NK-92 treated with Interleukin-12 subunit alpha and Interleukin-12 subunit beta, amount 100 ng/mL, for 24 hours (cell line): ENCODE results near the gene SLU7.

ENCODE experiments used
- DNase-seq: peaks from one replicate; lab custom pipeline; 2025; lab: John Stamatoyannopoulos, UW

The SLU7 gene

DNA sequence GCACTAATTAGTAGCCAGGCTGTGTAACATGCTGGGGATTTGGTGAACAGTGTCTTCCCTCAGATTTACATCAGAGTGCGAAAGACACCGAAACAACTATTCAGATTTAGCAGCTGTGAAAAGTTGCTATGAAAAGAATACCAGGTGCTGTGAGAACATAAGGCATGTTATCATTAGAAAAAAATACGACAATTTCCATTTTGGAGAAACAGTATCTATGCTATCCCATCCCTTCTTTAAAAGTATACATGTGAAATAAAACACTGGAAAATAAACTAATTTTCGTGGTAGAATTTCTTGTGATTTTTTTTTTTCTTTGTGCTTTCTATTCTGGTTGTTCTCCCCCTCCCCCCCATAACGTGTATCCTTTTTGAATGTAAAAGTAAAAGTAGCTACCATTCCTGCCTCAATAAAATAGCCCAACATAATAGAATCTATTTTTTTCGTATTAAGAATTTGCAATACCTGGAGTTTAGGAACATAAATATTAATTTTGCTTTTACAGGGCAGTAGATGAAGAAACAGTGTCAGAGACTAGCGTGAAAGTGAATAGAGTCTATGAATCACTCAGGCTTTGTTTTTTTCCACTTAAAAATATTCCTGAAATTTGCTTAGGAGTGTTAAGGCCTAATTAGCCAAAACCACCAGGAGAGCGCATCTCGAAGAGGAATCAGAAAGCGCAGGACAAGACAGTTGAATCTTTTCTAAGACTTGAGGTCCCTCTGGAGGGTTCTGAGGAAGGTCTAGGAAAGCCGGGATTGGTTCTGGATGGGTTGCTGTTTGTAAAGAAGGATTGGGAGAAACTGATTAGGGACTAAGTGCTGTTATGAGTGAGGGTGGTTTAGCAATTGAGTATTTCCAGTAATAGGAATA is 813 bp upstream of the SLU7 start:
- no peak for DNase-seq

DNA sequence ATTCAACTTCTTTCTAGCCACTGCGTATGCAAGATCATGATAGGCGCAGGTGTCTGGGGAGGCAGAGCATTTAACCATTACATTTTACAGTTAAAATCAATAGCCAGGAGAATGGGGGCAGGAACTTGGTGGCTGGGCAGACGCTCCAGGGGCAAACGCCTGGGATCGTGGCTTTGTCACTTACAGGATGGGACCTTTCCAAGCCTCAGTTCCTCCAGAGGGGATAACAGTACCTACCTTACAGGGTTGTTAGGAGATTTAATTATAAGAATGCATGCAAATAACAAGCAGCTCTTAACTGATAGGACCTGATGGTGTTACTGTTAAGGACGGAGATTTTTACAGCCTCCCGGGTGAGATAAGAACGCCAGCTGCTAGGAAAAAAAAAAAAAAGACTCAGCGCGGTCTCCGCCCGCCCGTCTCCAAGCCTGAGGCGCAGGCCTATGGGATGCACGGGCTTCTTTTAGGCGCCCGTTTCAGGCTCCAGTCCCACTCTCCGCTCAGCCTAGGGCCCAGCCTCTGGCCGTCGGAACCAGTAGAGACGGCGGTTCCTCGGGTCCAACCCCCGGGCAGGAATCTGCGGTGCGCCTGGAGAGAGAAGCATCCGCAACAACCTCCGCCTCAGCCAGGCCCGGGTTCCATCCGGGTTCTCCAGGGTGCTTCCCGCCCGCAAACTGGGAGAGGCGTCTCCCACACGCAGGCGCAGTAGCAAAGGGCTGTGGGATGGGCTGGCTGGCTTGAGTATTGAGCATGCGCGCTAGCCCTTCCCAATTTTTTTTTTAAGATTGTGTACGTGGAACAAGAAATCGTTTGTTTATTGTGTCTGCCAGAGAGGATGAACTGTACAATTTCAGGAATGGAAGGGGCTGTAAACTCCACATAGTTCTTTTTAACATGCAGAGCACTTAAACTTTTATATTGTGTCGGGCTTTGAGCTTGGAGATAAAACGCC is 19.2 kb downstream of the SLU7 start, which contains the start of gene FAM200C:
TSS of gene FAM200C (minus strand) at position 653 of the 952 bp plus-strand sequence. CDS start 4,564 bp downstream, outside the sequence.
- peak; percentile 87 for DNase-seq

DNA sequence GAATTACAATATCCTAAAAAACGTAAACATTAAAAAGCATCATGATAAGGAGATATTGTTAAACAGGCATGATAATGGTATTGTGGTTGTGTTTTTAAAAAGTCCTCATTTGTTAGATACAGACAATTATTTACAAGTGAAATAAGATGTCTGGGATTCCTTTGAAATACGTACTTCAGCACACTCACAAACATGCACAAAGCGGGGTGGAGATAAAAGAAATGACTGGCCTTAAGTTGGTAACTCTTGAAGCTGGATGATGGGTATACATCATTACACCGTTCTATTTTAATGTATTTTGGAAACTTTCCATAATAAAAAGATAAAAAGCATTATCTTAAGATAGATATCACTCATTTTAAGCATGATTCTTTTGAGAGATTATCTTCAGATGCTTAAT is 20.1 kb downstream of the SLU7 start:
- DNase-seq, result no peak

DNA sequence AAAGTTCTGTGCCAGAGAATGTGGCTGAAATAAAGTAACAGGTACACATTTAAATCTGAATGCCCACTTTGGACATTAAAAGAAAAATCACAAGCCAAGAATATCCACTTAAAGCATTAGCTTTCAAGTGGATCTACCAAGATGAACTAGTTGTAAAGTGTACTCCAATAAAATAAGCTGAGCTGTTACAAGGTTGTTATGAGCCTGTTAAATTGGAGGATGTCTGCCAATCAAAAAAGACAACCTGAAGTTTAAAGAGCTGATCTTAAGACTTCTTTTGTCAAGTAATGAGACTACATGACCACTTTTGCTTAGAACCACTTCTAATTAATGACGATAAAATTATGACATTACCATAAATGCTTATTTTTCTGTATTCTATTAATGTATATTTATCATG is 21.4 kb downstream of the SLU7 start:
- DNase-seq, result no peak

DNA sequence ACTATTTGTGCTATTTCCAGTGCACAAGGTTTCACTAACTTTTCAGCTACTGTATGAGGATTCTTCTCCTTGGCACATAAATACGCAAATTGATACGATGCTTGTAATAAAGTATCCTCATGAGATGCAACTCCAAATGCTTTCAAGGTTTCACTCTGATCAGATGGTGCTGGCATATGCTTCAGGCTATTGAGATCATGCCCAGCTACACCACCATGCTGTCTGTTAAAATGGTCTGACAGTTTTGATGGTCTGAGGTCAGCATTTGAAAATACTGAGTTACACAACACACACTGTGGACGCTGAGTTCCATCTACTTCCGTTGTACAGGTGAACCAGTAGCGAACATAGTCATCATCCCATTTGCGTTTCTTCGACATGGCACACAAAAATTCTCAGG is 23.8 kb downstream of the SLU7 start:
- DNase-seq, result no peak

DNA sequence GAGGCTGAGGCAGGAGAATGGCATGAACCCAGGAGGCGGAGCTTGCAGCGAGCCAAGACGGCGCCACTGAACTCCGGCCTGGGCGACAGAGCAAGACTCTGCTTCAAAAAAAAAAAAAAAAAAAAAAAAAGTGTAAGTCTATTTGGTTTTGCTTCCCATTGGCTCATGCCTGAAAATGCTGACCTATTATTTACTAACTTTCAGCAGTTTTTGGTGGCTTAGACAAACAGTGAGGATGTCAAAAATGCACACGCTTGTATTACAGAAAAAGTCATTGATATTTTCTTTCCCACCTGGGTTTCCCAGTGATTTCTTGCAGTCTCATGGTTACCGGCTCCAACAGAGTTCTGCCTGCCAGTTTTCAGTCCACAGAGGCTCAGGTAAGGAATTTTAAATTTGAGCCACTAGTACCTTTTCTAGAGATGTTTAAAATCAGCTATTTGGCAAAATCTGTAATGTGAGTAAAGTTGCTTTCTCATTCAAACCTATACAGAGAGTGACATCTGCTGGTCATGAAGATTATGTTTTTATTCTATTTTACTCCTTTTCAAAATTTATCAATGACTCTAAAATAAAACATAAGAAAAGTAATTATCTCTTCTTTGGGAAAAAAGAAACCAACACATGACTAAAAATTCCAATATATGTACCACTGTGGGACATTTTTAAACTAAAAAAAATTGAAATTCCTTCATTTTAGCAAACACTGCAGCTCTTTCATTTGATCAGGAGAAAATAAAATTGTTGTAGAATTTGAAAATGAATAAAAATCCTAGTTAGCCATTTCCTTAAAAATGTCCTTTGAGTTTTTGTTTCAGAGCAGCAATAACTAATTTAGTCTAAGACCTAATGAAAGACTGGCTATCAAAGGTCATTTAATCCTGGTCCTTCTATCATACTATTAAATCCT is 27.8 kb downstream of the SLU7 start:
- DNase-seq, result no peak

DNA sequence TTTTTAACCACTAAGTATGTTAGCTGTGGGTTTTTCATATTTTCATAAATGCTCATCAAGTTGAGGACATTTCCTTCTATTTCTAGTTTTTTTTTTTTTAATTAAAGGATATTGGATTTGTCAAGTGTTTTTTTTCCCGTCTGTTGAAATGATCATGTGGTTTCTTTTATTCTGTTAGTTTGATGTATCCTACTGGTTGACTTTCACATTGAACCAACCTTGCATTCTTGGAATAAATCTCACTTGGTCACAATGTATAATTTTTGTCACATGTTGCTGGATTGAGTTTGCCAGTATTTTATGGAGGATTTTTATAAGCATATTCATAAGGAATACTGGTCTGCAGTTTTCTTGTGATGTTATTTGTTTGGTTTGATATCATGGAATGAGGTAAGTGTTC is 31.4 kb downstream of the SLU7 start:
- DNase-seq, result no peak

DNA sequence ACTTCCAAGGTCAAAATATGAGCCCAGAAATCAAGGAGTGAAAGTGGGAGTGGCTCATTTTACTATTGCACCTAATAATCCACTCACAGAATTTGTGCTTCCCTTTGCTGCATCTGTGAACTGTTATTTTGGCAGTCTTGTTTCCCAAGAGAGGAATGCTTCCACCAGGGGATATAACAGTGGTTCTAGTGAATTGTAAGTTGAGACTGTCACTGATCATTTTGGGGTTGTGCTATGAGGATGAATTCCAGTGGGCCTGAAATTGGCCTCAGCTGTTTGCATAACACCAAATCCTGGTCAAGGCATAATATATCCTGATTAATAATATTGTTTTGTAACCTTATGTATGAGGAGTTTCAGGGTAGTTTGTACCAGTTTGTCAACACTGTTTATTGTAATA is 33.4 kb downstream of the SLU7 start:
- no peak for DNase-seq

DNA sequence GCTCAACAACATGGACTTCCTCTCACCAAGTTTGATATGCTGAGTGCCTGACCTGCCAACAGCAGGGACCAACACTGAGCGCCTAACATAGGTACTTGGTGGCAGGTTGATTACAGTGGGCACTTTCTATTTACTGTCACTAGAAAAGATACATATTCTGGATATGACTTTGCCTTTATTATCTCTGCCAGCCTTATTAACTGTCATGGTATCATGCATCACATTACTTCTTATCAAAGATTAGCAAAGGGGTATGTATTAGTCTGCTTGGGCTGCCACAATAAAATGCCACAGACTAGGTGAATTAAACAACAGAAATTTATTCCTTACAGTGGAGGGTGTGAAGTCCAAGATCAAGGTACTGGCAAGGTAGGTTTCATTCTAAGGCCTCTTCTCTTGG is 34.2 kb downstream of the SLU7 start:
- no peak for DNase-seq

DNA sequence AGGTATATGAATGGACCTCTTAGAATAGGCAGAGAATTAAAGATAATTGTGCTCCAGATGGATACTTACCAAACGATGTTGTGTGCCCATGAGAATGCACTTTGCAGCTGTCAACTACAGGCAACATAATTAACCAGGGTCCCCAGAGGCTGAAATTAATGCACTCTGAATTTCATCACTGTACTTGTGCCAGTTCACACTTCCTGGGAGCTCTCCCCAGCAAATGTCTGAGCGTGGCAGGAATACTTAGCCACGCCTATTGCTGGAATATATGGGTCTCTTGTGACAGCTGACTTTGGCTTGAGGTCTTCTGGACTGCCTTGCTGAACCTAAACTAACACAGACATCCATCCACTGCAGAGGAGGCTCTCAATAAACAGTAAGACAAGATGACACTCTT is 36.5 kb downstream of the SLU7 start:
- no peak for DNase-seq

DNA sequence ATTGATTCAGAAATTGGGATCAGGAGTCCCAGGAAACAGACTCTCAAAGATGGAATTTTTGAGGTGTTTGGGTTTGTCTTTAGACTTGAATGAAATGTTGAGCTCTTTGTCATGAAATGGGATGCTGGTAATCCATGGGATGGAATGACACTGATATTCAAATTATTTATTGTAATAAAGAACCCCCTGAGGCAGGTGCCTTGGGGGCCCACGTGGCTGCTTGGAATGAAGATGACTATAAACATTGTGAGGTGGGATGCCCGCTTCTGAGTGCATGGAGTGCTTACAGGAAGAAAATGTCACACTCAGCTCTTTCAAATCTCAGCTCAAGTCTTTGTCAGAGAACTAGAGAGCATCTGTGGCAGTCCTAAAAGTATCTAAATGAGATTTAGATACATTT is 38.8 kb downstream of the SLU7 start:
- no peak for DNase-seq

DNA sequence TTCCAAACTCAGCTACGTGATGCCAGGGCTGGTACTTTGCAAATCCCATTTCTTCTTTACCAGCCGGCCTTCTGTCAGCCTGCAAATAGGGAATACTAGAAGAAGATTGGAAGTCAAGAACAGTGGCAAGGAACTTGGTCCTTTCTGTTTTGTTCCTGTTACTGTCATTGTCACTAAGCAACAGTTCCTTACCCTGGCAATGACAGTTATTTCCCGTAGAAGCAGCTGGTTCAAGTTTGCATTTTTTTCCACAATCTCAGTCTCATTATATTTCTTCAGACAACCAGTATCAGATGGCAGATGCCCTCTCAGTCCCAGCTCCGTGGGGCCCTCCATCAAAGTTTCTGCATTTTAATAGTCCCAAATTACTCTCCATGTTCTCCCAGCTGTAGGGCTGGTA is 39.4 kb downstream of the SLU7 start:
- DNase-seq, result no peak

DNA sequence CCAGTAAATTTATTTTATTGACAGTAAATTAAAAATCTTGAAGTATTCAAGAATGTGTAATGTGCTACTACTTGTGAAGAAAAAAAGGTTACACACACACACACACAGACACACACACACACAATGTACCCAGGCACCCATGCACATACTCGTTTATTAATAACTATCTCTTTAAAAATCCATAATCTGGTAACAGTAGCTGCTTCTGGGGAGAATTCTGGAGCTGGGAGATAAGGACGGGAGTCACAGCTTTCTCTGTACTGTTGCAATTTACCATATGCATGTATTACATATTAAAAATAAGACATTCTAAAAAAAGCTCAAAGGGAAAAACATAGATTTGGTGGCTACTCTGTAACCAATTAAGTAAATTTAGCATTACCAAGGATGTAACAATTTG is 40.6 kb downstream of the SLU7 start:
- DNase-seq, result no peak

DNA sequence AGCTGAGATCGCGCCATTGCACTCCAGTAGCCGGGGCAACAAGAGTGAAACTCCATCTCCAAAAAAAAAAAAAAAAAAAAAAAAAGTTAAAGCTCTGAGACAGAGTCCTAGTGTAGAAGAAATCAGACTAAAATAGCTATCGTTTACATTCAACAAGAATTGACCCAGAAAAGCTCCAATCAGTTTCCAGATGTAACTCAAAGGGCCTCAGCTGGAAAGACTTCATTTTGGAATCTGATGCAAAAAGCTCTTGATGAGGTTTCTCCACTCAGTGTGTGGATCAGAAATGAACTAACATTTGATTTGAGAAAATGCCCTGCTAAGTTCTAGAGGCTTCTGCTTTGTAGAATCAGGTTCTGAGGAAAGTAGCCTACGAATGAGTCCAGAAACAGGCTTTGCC is 41.2 kb downstream of the SLU7 start:
- no peak for DNase-seq

DNA sequence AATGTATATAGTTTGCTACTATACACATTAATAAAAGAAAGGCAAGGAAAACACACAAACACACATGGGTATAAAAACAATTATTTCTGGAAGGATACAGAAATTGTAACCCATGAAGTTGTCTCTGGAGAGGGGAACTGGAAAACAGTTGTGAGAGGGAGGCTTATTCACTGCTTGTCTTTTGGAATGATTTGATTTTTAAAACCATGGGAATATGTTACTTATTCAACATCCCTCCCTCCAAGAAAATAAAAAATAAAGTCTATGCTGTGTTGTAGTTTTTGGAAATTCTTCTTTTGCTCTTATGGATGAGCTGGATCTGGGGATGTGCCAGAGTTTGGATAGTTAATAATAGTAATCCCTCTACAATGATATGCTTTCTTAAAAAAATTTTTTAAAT is 42.5 kb downstream of the SLU7 start:
- no peak for DNase-seq

DNA sequence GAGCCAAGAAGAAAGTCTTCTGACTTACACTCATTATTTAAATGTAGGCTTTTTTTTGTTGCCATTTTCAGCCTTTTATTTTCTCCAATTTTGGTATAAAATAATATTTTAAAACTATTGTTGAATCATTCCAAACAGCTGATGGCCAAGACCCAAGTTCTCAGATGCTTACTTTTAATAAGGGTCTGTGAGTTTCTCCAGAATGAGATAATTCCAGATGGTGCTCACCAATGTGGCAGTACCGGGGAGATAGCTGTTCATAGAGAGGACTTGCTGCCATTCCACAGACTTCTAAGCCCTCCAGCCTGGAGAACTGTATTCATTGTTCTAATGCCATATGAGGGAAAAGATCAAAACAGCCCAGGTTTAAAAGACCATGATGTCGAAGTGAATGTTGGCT is 43.2 kb downstream of the SLU7 start:
- no peak for DNase-seq

DNA sequence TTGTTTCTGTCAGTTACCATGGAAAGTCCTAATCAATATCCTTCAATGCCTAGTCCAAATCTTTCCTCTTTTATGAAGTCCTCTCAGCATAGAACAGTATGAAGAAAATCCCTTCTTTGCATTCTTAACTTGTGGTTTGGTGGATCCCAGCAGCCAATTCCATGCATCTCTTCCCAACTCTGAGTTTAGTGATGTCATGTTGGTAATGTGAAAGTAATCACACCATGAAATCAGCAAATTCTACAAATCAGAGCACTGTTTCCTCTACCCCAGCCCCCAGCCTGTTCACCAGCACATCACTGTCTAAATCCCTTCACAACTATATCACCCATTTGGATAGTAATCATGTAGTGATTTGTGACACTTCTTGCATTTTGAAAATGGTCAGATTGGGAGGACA is 43.7 kb downstream of the SLU7 start:
- DNase-seq, result no peak

DNA sequence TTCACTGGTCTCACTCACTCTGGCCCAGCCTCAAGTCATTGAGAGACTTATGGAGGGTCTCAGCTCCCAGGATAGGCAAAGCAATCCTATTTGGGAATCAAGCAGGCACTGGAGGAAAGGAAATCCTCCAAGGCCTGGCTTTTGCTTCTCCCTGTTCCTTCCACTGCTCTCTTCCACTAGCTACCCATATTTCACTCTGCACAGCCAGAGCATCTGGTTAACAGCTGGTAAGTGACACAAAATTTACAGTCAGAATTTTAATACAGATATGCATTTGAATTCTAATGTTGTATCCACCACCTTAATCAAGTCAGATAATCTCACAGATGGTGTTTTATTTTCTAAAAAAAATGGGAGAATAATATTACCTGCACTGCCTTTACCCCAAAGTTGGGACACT is 47.6 kb downstream of the SLU7 start:
- no peak for DNase-seq

DNA sequence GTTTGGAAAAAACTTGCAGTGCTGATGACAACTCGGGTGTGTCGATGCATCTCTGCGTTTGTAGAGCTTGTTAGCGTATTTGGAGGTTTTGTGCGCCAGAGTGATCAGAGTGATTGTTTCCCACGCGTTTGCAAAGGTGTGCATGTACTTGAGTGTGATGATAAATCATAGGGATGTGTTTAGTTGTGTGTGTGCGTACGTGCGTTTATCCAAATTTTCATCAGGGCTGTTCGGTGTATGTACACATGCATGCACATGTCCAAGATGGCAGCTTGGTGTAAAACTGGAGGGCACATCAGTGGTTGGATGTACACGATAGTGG is 48.2 kb downstream of the SLU7 start:
- DNase-seq, result no peak

DNA sequence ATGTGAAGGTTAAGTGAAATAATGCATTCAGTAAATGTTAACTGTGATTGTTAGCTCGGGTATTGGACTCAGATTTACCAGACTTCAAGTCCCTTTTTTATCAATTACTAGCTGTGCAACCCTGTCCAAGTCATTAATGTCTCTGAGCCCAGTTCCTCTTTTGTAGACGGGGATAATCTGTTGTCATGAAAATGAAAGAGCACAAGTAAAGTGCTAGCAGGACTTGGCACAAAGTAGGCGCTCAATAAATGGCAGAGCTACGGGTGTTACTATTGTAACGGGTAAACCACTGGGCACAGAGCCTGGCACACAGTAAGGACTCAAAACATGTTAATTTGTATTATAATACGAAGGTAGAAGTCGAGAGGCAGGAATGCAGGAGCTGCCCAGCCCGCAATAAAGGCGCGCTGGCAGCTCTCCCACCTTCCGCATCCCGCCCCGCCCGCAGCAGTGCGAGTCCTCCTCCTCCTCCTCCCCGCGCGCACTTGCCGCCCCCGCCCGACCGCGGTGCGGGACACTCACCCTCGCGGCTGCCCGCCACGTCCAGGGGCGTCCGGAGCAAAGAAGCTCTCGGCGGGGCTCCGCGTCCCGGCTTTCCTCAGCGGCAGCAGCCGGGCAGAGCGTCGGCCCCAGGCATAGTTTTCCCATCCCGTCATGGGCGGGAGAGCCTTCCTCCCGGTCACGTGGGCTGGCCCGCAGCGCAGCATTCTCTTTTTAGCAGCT is 48.7 kb downstream of the SLU7 start, which contains the start of gene C1QTNF2:
TSS of gene C1QTNF2 (minus strand) at position 637 of the 723 bp plus-strand sequence. CDS start 15,615 bp downstream, outside the sequence.
- no peak for DNase-seq

DNA sequence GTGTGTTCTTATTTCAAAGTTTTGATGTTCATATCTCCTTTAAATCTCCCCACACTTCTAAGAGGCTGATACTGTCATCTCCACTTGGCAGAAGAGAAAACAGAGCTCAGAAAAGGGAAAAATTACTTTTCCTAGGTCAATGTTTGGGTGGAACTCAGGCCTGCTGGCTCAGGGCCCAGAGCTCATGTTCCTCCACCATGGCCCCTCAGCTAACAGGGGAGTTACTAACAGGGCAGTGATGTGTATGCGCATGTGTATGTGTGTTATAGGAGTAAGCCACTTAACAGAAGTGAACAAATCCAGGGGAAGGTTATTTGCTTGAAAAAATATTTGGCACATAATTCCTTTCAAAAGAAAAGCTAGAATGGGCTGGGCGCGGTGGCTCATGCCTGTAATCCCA is 51.0 kb downstream of the SLU7 start:
- DNase-seq, result no peak
